Uterus (tissue), 4 donors: ENCODE measurements around the gene OARD1. TPM values are rescaled to one million over a fixed set of nuclear protein-coding genes. Genes with fewer than 3 reads are reported as not detected.

Experiments
- DNase-seq, 2 donors: peaks; one replicate each; pipeline ENCODE4 v3.0.0-alpha.2; 2019 to 2020
- H3K27ac ChIP-seq, 2 donors: fragments of 200-600 bp; sonication (generic); 1 replicate in 1 of 2; 2 replicates in 1 of 2; pipeline ENCODE4 v1.5.1; 2016 to 2018
- H3K27me3 ChIP-seq, 2 donors: fragments of 200-600 bp; sonication (generic); one replicate each; pipeline ENCODE4 v1.5.1; 2018 to 2019; ENCODE audit warnings: control low read depth in 1 of 2
- H3K36me3 ChIP-seq, 2 donors: fragments of 200-600 bp; sonication (generic); one replicate each; pipeline ENCODE4 v1.5.1; 2019; ENCODE audit warnings: control low read depth in 1 of 2
- H3K4me1 ChIP-seq, 2 donors: fragments of 200-600 bp; sonication (generic); one replicate each; pipeline ENCODE4 v1.5.1; 2018 to 2019; ENCODE audit warnings: control low read depth in 1 of 2
- H3K4me3 ChIP-seq, 2 donors: fragments of 200-600 bp; sonication (generic); 1 replicate in 1 of 2; 2 replicates in 1 of 2; pipeline ENCODE4 v1.5.1; 2018 to 2019; ENCODE audit warnings: mild to moderate bottlenecking in 1 of 2
- H3K9me3 ChIP-seq, 2 donors: fragments of 200-600 bp; sonication (generic); one replicate each; pipeline ENCODE4 v1.5.1; 2019; ENCODE audit warnings: control low read depth in 1 of 2
- CTCF ChIP-seq, 4 experiments: fragments of 200-600 bp in 2 of 4; fragments of 450-650 bp in 2 of 4; sonication (generic) in 2 of 4; IDR thresholded peaks; one replicate each; pipeline ENCODE4 v1.5.1; 2016 to 2019; ENCODE audit warnings: antibody characterized with exemption in 4 of 4, mild to moderate bottlenecking in 2 of 4, moderate library complexity in 1 of 4
- POLR2A ChIP-seq, 2 donors: fragments of 450-650 bp; IDR thresholded peaks; one replicate each; pipeline ENCODE4 v1.6.1; 2016; ENCODE audit warnings: antibody characterized with exemption in 2 of 2, mild to moderate bottlenecking in 1 of 2, moderate library complexity in 1 of 2
- intact Hi-C: fragments of 100-400 bp; cut with DNase I; formaldehyde crosslinking; loops from one replicate; pipeline ENCODE4 v1.15.1; 2023; ENCODE audit warnings: low total_unique reads
- total RNA-seq, 4 donors: library from RNA; depleted of rRNA in 3 of 4; stranded (reverse); fragments of >200 nt in 3 of 4; gene quantifications; one replicate each; pipeline versions ENCODE4 v1.1.0 to v1.2.4, GENCODE V29; 2014 to 2023
- donor health status: DM: yes; HTN: yes; CAD: no.

The OARD1 gene
- total RNA-seq, 4 donors from 2014 or later: 7.4 to 21.9 (median 18.2) TPM

DNA sequence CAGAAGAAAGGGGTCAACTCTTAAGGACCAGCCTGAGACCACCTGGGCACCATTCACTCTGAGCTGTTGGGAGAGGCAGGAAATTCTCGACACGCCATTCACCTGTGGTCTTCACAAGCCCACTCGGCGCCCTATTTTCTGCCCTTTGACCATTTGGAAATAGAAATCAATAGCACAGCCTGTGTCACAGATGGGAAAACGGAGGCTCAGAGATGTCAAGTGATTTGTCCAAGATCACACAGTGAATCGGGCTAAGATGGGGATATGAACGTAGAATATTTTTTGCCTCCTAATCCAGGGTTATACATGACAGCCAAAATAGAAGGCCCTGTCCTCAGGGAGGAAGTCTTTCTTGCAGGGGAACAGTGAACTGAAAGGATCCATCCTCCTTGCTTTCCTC, 22.2 kb downstream of the OARD1 start:
- no peak for TF ChIP-seq CTCF (IDR thresholded peaks at IDR 0.05)
- TF ChIP-seq POLR2A (IDR thresholded peaks at IDR 0.05): no peak
- H3K27ac ChIP-seq: no peak overlapping the region
- H3K4me3 ChIP-seq: no peak overlapping the region
- H3K36me3 ChIP-seq: no peaks in the 10 kb centered on the region
- H3K27me3 ChIP-seq: no peaks in the 10 kb centered on the region
- DNase-seq: no peak
- intact Hi-C loops: no loop called here
- no peaks in the 10 kb centered on the region for H3K4me1 ChIP-seq
- H3K9me3 ChIP-seq: no peaks in the 10 kb centered on the region

GRCh38 chr6:41049521-41049920, 22.6 kb downstream of the OARD1 start:
- intact Hi-C loops: no loop called here
- no peak for DNase-seq
- H3K9me3 ChIP-seq: no peaks in the 10 kb centered on the region
- no peak for TF ChIP-seq CTCF (IDR thresholded peaks at IDR 0.05)
- no peak for TF ChIP-seq POLR2A (IDR thresholded peaks at IDR 0.05)
- H3K27me3 ChIP-seq: no peaks in the 10 kb centered on the region
- H3K4me1 ChIP-seq: no peaks in the 10 kb centered on the region
- no peak overlapping the region for H3K4me3 ChIP-seq
- H3K27ac ChIP-seq: no peak overlapping the region
- H3K36me3 ChIP-seq: no peaks in the 10 kb centered on the region

- H3K4me3 ChIP-seq: no peak overlapping the region
- no peaks in the 10 kb centered on the region for H3K36me3 ChIP-seq
- TF ChIP-seq POLR2A (IDR thresholded peaks at IDR 0.05) (no peak), CTCF (IDR thresholded peaks at IDR 0.05) (no peak)
- no peak for DNase-seq
- intact Hi-C loops: no loop called here
- H3K27ac ChIP-seq: no peak overlapping the region
- no peaks in the 10 kb centered on the region for H3K4me1 ChIP-seq
- H3K9me3 ChIP-seq: no peaks in the 10 kb centered on the region
- no peaks in the 10 kb centered on the region for H3K27me3 ChIP-seq
These were observed 24.1 kb downstream of the OARD1 start for GRCh38 chr6:41047745-41048732.

DNA sequence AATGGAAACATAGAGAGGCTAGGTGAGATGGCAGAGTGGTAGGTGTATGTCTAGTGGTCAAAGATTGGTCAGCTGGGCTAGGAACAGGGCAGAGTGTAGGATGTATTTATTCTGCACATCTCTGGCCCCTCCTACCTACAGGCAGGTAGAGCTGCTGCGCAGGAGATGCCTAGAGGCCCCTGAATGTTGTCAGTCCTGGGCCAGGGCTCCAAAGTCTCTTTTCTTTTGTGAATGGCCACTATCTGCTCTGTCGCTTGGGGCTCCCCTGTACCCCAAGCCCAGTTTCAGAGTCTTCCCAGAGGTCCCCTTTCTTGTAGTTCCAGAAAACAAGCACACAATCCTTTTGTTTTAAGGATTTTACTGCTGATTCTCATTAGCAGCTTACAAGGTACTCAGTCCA, 24.9 kb downstream of the OARD1 start:
- H3K36me3 ChIP-seq: no peaks in the 10 kb centered on the region
- intact Hi-C loops: no loop called here
- no peak overlapping the region for H3K27ac ChIP-seq
- no peaks in the 10 kb centered on the region for H3K9me3 ChIP-seq
- TF ChIP-seq POLR2A (IDR thresholded peaks at IDR 0.05) (no peak), CTCF (IDR thresholded peaks at IDR 0.05) (no peak)
- no peaks in the 10 kb centered on the region for H3K27me3 ChIP-seq
- H3K4me3 ChIP-seq: no peak overlapping the region
- DNase-seq: no peak
- no peaks in the 10 kb centered on the region for H3K4me1 ChIP-seq

- intact Hi-C loops: no loop called here
- Histone ChIP-seq H3K9me3 (no peaks in the 10 kb centered on the region), H3K27ac (no peak overlapping the region), H3K27me3 (no peaks in the 10 kb centered on the region), H3K36me3 (no peaks in the 10 kb centered on the region), H3K4me1 (no peaks in the 10 kb centered on the region), H3K4me3 (no peak overlapping the region)
- DNase-seq: no peak
- TF ChIP-seq POLR2A (IDR thresholded peaks at IDR 0.05): no peak
- no peak for TF ChIP-seq CTCF (IDR thresholded peaks at IDR 0.05)
These were observed 26.1 kb downstream of the OARD1 start for GRCh38 chr6:41046084-41046483.
